HG03520 (cell line): ENCODE results near the gene HOXC13.

Experiments
- ATAC-seq: cut with Tn5 transposase; IDR thresholded peaks from one replicate; pipeline ENCODE4 v1.9.1; 2021; ENCODE audit warnings: mild to moderate bottlenecking, moderate library complexity; ENCODE audit not compliant: unreplicated experiment

The HOXC13 gene

DNA sequence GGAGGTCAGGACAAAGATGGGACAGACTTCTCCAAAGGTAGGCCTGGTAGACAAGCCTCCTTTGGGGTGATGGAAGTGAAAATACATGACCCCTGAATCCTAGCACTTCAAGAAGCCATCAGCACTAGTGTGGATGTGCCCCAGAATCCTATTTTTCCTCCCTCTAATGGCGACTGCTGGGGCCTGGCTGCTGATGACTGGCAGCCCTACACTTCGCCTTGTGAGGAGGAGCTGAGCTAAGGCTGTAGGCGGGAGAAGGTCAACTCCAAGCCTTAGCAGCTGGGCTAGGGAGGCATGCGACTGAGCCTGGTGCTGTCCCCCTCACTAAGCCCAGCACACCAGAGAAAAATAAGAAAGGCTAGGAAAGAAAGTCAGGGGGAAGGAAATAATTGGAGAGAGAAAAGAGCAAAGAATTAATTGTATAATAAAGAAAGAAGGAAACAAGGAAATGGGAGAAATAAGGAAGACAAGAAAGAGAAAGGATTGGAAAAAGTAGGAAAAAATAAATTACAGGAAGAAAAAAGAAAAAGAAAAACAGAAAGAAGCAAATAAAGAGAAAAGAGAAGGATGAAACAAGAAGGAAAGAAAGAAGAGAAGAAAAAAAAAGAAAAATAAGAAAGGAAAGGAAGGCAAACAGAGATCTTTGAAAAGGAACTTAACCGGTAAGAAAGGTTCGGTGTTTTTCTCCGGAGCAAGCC lies 41.6 kb downstream of the HOXC13 start:
- ATAC-seq, result no peak

- ATAC-seq, result no peak
Observed at GRCh38 chr12:53980802-53981496, 42.3 kb downstream of the HOXC13 start.

DNA sequence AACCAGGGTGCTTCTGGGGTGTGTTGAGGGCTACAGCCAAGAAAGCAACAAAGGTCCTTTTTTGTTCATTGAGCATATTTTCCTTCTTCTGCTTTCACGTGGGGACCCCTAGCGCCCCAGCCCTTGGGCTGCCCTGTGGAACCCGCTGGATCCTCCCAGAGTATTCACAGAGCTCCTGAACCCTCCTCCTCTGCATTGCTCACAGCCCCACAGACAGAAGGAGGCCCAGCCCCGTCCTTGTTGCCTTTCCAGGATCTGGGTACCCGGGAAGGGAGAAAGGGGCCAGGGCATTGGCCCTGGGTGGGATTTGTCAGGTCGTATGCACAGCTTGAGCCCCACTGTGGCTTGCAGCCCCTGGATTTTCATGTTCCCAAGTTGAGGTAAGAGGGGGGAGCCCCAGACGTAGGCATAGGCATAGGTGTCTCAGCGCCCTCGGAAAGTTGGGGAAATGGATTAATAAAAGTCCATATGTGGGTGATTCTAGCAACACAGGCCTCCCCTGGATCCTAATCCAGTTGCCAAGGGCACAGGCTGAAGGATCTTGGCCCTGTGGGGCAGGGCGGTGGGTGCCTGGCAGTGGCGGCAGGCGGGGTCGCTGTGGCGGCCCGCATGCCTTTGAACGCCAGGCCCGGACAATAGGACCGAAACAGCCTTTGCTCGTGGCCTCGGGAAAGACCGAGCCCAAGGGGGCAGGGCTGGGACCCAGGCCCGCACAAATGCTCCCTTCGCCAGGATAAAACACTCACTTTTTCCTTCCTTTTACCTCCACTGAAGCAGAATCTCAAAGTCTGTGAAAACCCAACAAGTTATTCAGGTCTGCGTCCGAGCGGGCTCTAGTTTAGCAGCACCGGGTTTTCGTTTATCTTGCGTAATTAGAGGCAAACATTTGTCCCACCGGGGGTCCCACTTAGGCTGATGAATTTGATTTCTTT lies 43.3 kb downstream of the HOXC13 start:
- ATAC-seq, result no peak

DNA sequence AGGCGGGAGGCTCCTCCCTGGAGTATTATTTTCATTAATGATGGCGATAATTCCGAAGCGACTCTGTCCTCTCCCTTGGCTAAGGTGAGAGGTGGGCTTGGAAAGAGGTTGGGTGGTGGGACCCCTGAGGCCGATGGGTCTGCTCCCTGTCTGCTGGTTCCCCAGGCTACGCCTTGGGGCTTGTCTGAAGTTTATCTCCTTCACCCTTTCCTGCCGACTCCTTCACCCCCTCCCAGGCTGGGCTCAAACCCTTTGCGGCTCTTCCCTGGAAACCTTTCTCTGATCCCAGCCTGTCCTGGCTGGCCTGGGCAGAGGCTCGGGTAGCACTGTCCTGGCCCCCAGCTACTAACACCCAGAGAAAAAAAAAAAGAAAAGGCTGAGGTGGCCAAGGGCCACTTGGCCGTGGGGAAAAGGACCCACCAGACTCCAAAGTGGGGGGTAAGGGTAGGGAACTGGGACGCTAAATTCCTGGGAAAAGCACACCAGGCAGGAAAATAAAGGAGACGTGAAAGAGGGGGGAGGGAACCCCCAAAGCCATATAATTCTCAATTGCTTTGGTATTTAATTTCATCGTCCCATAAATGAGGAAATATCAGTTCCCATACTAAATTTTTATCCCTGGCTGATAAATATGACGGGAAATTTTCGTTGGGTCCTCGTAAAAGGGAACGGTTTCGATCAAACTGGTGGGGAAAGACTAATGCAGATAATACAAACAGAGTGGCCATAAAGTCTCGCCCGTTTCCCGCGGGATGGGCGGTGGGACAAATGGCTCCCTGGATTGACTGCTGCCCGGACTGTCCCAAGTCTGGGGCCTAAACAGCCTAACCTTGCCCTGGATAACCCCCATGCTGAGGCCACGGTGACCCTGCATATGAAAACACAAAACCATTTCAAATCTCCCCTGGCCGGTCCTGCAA lies 44.3 kb downstream of the HOXC13 start:
- no peak for ATAC-seq

DNA sequence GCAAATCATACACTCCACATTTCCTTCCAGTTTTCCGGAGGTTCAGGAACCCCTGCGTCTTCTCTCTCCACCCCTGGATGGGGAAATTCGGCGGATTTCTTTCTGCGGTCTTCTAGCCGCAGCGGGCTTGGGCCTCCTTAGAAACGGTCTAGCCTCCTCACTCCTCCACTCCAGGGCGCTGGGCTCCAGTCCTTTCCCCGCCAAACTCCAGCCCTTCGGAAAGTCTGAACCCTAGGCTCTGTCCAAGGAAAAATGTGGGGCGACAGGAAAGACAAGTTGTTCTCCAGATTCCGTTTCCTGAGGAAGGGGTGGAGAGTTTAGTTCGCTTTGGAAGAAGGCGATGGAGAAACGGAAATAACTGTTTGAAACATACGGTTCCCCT lies 44.9 kb downstream of the HOXC13 start:
- ATAC-seq, result no peak

DNA sequence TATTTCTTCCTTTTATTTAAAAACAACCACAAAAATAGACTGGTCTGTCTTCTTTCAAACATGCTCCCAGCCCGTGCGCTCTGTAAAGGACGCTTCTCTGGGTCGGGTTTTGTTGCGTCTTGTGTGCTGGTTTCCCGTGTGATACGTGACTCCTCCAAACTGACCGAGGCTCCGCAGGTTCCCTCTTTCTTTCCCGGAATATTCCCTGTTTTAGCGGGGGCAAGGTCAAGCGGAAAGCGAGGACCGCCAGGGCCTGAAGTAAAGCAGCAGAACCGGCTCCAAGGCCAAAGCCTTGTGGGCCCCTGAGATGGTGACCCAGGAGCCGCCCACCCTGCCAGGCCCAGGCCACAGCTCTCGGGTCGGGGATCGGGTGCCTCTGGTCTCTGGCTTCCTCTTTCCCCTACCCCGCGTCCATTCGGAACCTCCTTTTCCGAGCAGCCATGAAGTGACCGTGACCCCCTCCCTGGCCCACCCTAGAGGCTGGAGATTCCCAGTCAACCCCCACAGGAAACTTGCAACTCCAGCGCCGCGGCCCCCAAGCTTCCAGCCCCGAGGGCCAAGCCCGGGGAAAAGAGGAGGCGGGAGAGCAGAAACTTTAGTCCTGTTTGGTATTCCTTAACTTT lies 45.4 kb downstream of the HOXC13 start:
- ATAC-seq, result no peak

- no peak for ATAC-seq
Observed at GRCh38 chr12:53984901-53985691, 46.5 kb downstream of the HOXC13 start, which contains the start of gene HOXC10. Gene HOXC10 (plus strand): TSS chr12:53985146. CDS start chr12:53985260, 114 bp downstream.

DNA sequence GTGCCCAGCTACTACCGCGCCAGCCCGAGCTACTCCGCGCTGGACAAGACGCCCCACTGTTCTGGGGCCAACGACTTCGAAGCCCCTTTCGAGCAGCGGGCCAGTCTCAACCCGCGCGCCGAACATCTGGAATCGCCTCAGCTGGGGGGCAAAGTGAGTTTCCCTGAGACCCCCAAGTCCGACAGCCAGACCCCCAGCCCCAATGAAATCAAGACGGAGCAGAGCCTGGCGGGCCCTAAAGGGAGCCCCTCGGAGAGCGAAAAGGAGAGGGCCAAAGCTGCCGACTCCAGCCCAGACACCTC lies 47.0 kb downstream of the HOXC13 start:
- ATAC-seq, result no peak

- ATAC-seq, result no peak
Observed at GRCh38 chr12:53985994-53986685, 47.5 kb downstream of the HOXC13 start.

GRCh38 chr12:53986686-53987483 lies 48.3 kb downstream of the HOXC13 start:
- ATAC-seq, result no peak

- ATAC-seq, result no peak
Observed at GRCh38 chr12:53987787-53988230, 49.2 kb downstream of the HOXC13 start.

DNA sequence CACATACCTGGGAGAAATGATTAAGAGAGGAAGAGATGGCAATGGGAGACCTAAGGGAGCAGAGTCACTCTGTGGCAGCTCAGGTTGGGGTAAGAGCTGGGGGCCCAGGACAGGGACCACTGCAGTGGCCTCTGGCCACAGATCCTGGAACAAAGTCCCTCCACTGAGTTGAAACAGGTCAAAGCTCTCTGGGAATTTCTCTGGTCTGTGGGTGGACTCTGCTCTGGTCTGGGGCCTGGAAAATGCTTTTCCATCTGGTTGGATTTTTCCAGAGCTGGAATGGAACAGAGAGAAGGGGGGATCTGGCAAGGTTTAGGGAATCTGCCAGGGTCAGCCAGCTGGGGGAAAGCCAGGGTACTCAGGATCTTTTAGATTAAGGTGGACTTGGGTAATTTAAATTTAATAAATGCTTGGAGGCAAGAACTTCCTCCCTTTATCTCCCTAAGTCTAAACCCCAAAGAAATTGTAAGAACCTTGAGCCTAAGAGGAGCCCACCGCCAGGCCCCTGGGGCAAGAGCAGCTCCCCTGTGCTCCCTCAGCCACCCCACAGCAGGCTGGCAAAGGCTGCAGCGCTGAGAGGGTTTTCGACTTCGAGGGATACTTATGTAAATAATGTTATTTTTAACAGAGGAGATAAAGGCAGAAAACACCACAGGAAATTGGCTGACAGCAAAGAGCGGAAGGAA lies 50.1 kb downstream of the HOXC13 start:
- ATAC-seq, result no peak

DNA sequence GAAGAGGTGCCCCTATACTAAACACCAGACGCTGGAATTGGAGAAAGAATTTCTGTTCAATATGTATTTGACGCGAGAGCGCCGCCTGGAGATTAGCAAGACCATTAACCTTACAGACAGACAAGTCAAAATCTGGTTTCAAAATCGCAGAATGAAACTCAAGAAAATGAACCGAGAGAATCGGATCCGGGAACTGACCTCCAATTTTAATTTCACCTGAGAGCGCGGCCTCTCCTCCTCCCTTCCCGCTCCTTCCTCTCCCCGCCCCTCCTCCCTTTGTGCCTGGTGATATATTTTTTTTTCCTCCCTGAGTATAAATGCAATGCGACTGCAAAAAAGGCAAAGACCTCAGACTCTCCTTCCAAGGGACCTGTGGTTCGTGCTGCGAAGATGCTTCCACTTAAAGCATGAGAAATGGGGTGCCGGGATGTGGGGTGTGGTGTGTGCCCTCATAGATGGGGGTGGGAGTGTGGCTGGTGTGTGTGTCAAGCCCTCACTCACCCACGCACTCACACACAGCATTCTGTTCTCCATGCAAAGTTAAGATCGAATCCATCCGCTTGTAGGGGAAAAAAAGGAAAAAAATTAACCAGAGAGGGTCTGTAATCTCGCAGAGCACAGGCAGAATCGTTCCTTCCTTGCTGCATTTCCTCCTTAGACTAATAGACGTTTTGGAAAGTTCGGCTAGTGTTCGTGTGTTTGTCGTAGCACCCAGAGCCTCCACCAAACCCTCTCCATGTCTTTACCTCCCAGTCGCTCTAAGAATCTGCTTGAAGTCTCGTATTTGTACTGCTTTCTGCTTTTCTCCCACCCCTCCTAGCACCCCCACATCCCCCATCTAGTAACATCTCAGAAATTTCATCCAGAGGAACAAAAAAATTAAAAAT lies 50.8 kb downstream of the HOXC13 start:
- no peak for ATAC-seq

DNA sequence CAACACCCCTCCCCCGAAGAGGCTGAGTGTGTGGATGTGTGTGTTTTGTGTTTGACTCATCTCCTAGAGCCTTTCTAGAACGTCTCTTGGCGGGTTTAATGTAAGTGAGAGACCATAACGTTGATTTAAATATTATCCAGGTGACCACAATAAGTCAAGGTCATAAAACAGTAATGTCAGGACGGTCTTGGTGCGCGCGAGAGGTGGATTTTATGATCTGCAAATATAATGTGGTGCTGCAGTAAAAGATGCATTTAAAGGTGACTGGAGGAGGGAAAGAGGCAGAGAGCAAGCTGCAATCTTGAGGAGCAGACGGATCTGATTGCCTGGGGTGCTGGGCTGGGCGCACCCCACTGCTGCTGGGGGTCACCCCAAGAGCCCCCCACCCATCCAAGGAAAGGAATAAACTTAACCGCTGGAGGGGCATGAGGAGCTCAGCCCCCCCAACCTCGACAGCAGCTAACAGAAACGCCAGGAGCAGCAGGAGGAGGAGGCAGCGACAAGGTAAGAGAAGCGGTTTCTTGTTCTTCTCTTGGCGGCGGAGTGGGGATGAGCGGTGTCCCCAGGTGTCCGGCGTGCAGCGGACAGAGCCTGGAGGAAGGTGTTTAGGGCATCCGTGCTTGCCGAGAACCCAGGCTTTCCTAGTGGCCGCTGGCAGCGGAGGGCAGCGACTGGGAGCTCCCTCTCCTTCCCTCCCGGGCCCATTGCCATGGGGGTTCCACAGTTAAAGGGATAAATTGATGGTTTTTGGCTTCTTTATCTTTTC lies 51.9 kb downstream of the HOXC13 start:
- no peak for ATAC-seq

DNA sequence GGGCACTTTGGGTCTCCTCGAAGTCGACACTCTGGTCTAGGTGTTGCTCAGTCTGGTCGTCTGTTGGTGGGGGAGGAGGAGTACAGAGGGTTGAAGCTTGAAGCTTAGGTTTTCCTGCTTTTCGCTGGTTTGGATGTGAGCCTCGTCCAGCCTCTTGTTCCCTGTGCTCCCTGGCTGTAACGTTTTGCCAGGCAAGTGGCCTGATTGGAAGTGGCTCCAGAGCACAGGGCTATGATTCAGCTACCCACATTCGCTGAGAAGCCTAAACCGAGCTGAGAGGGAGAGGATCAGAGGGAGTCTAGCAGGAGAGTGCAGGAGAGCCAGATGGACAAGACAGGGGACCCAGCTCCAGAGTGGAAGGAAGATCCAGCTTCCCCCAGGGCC lies 52.4 kb downstream of the HOXC13 start:
- no peak for ATAC-seq
